Fibroblast of mammary gland (primary cell): Measurements from ENCODE around the gene PURA.

Experiments used
- DNase-seq: peaks from one replicate; pipeline ENCODE4 v3.0.0-alpha.2; 2010; ENCODE audit warnings: low read depth
- H3K4me3 ChIP-seq: 2 replicates; pipeline ENCODE4 v1.5.1; 2011; ENCODE audit warnings: low read depth, mild to moderate bottlenecking, low read length, moderate library complexity; ENCODE audit not compliant: control insufficient read depth
- TF ChIP-seq, protein P1 (sequence below): conservative IDR thresholded peaks from 2 replicates; pipeline ENCODE4 v1.5.1; 2011; ENCODE audit warnings: low read depth, low read length, inconsistent platforms; ENCODE audit not compliant: control insufficient read depth, insufficient read depth

Gene PURA

DNA sequence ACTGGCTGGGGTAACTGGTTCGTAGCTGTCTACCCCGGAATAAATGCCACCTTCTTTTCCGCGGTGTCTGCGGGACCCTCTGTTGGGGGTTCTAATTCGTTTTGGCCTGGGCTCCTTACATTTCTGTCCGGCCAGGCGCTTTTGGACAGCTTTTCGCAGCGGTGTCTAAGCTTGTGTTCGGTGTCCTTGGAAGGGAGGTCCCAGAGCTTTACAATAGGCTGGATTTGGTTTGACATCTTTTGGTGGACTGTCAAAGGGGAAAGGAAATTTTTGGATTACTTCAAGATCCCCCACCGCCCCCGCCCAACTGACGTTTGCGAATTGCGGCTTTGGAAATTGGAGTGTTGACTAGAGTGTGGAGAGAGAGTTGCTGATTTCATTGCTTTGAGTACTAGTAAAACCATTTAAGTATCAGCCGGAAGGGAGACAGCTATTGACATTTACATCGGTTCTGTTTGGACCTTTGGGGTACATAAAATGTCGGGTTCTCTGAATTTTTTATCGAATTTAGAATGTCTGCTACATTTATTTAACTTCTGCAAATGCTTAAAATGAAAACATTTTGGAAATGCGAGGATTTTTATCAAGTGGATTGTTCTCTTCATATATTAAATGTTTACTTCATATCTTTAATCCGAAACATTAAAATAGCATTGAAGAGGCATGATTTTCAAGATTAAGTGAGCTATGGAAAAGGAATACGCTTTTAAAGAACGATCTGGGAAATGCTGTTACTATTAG, 4.7 kb upstream of the PURA start:
- DNase-seq = peak; percentile 62
- H3K4me3 ChIP-seq = peak overlapping the region; percentile 91
- TF ChIP-seq, protein P1, sequence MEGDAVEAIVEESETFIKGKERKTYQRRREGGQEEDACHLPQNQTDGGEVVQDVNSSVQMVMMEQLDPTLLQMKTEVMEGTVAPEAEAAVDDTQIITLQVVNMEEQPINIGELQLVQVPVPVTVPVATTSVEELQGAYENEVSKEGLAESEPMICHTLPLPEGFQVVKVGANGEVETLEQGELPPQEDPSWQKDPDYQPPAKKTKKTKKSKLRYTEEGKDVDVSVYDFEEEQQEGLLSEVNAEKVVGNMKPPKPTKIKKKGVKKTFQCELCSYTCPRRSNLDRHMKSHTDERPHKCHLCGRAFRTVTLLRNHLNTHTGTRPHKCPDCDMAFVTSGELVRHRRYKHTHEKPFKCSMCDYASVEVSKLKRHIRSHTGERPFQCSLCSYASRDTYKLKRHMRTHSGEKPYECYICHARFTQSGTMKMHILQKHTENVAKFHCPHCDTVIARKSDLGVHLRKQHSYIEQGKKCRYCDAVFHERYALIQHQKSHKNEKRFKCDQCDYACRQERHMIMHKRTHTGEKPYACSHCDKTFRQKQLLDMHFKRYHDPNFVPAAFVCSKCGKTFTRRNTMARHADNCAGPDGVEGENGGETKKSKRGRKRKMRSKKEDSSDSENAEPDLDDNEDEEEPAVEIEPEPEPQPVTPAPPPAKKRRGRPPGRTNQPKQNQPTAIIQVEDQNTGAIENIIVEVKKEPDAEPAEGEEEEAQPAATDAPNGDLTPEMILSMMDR = no peak

DNA sequence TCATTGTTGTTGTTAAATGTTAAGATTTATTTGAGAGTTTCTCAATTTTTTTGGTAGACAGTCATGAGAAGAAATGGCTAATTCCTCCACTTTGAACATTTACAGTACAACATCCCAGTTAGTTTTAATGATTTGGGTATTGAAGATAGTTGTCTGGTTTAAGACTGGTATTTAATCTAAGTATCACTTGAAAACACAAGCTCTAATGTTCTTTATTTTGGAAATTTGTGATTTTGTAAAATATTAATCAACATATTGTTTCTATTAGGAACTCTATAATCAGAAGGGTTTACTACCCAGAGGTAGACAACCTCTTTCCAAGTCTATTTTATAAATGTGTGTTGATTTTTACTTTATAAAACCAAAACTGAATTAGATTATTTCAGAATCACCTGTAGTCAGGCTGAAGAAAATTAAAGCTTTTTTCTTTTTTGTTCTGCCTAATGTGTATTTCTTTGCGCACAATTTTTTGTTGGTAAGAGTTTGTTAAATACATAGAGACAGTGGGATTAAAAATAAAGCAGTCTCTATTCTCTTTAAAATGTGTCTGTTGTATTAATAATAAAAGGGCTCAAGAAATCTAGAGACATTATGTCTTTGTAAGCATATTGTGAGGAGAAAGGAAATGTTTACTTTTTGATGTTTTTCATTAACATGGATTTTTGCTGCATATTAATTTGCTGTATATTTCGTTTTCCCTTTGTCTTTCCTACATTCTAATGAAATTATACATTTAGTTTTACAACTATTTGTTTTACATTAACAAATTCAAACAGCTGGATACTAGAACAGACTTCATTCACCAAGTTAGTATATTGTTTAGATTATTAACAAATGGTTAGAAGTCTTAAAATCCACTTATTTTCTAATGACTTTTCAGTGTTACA, 3.9 kb upstream of the PURA start:
- TF ChIP-seq, protein P1 = no peak
- peak overlapping the region; percentile 91 for H3K4me3 ChIP-seq
- DNase-seq = no peak

DNA sequence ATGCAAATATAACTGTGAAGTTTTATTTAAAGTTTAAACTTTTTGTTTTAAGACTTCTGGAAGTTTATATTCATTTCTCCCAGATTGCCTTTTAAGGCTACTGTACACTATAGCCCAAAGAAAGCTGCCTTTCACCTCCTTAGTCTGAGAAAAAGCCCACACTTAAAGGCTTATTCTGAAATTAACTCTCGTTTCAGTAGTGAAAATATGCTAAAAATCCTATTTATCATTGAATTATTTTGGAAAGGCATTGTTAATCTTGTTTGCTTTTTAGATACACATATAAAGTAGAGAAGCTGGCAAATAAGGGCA, 3.3 kb upstream of the PURA start:
- DNase-seq = no peak
- no peak overlapping the region for H3K4me3 ChIP-seq
- TF ChIP-seq, protein P1 = no peak

DNA sequence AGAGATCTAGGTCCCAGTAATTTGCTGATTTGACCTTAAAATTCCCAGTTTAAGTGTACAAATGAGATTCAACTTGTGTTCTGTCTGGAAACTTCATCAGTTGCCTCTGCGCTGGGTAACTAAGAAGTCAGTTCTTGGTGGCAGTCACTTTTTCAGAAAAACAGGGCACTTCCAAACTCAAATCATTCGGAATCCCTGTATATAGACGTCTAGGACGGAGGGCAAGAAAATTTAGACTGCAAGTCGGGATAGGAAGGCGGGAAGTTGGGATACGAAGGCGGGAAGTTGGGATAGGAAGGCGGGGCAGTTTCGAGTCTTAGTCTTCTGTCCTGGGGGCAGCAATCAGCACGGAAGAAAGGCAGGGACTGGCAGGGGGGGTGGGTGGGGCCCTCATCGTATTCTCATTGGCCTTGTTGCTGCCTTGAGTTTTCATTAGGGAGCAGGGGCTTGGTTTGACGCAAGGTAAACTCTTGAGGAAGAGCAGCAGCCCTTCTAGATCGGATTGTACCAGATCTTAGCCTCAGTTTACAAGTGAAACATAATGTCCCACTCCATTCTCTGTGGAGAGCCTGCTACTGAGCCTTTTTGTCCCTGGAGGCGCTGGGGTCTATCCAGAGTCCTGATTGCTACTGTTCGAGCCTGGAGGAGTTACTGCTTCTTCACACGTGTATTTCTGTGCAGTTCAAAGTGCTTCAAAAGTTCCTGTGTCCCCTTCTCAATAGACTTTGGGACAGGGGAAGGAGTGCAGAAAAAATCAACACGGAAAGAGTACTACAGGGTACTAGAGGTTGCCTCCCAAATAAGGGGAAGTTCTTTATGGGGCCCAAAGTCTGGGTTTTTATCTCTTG, 2.7 kb upstream of the PURA start:
- DNase-seq = no peak
- no peak overlapping the region for H3K4me3 ChIP-seq
- TF ChIP-seq, protein P1 = no peak

DNA sequence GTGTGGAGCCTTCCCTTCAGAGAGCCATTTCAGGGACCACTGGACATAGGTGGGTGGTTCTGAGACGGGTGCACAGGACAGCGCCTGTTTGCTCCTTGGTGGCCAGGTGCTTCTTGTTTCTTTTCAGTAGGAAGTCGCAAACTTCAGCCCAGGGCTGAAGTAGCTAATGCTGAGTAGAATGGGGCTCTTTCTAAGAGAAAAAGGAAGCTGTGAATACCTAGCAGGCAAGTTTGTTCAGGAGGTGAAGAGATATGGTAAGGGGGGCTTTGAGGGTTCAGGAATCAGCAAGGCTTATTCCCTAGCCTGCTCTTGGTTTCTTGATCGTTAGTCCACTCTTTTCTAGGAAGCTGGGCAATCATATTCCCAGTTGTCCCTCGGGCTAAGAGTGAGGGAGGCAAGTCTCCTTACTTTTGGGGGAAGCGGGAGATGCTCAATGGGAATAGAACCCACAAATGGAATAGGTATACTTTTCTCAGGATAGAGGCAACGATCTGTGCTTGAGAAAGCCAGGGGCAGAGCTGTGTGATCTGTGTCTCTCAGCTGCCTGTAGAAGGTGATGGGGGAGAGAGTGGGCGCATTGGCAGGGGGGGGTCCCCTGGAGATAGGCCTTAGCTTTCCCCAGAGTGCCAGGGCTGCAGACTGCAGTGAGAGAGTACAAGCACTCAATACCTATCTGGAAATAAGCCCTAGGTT, 1.9 kb upstream of the PURA start:
- DNase-seq = no peak
- no peak overlapping the region for H3K4me3 ChIP-seq
- TF ChIP-seq, protein P1 = no peak

DNA sequence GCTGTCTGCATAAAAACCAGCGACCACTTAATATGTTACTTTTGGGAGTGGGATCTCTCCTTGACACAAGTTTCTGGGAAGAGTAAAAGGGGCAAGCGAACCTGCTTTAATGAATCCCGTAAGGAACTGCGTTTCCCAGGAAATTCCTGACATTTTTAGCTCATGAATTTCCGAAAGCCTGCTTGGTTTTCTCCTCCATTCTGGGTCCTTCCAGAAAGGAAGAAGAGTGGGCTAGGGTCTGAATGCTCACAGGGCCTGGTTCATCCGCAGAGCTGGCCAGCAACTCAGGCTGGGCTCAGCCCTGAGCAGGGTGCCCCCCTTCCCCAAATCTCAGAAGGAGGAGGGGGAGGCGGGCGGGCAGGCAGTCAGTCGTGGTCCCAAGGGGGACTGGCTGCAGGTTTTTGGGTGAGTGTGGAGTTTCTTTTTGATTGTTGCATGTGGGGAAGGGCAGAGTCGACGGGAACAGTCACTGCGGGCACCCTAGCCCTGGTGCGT, 1.2 kb upstream of the PURA start:
- DNase-seq = no peak
- H3K4me3 ChIP-seq = peak overlapping the region; percentile 70
- TF ChIP-seq, protein P1 = no peak
